MCF 10A (cell line): ENCODE results near the gene TNNC1. TPM values are rescaled to one million over a fixed set of nuclear protein-coding genes. Genes with fewer than 3 reads are reported as not detected.

Experiments used
- BruUV-seq: library from RNA; stranded (reverse); fragments of 400-500 nt; replicated peaks from 2 replicates; lab custom pipeline; 2021; lab: Mats Ljungman, UMichigan
- CTCF ChIA-PET: fragments of 300-600 bp; sonication (Branson Sonifier 250); formaldehyde crosslinking; extraction: SDS; loops from one replicate; lab custom pipeline; 2021; ENCODE audit warnings: antibody characterized with exemption, inconsistent platforms; lab: Yijun Ruan, JAX
- POLR2A ChIA-PET: fragments of 300-600, 350-650 bp; sonication (Branson Sonifier 250); formaldehyde crosslinking; extraction: SDS; loops from one replicate; lab custom pipeline; 2020; ENCODE audit warnings: antibody characterized with exemption, inconsistent platforms; lab: Yijun Ruan, JAX
- DNase-seq: peaks from one replicate; pipeline ENCODE4 v3.0.0-alpha.2; 2018; ENCODE audit not compliant: unreplicated experiment
- H3K27ac Mint-ChIP-seq: one replicate; pipeline ENCODE4 v1.8.0; 2022; ENCODE audit warnings: mild to moderate bottlenecking, low read depth, mixed read lengths; ENCODE audit not compliant: unreplicated experiment
- H3K27me3 Mint-ChIP-seq: one replicate; pipeline ENCODE4 v1.8.0; 2022; ENCODE audit warnings: mixed read lengths; ENCODE audit not compliant: insufficient read depth, unreplicated experiment
- H3K36me3 Mint-ChIP-seq: one replicate; pipeline ENCODE4 v1.8.0; 2022; ENCODE audit warnings: mild to moderate bottlenecking, moderate library complexity, mixed read lengths; ENCODE audit not compliant: insufficient read depth, unreplicated experiment
- H3K4me1 Mint-ChIP-seq: one replicate; pipeline ENCODE4 v1.8.0; 2022; ENCODE audit warnings: mixed read lengths; ENCODE audit not compliant: insufficient read depth, unreplicated experiment
- H3K4me3 Mint-ChIP-seq: one replicate; pipeline ENCODE4 v1.8.0; 2022; ENCODE audit warnings: mild to moderate bottlenecking, moderate library complexity, mixed read lengths; ENCODE audit not compliant: unreplicated experiment
- H3K9me3 Mint-ChIP-seq: one replicate; pipeline ENCODE4 v1.8.0; 2022; ENCODE audit warnings: mixed read lengths; ENCODE audit not compliant: unreplicated experiment
- intact Hi-C: fragments of 100-400 bp; cut with micrococcal nuclease; formaldehyde crosslinking; loops from 2 replicates; pipeline ENCODE4 v1.14.1; 2022
- total RNA-seq: library from RNA; stranded (reverse); gene quantifications from 2 replicates; pipeline ENCODE4 v1.2.3, GENCODE V29; 2022
- TF ChIP-seq, protein P1 (sequence below): fragments of 200-600 bp; IDR thresholded peaks from one replicate; pipeline ENCODE4 v1.8.0; 2022; ENCODE audit warnings: antibody characterized with exemption, mild to moderate bottlenecking; ENCODE audit not compliant: unreplicated experiment

The TNNC1 gene
- total RNA-seq, 1 experiment from 2014 or later, result 0.61 TPM

DNA sequence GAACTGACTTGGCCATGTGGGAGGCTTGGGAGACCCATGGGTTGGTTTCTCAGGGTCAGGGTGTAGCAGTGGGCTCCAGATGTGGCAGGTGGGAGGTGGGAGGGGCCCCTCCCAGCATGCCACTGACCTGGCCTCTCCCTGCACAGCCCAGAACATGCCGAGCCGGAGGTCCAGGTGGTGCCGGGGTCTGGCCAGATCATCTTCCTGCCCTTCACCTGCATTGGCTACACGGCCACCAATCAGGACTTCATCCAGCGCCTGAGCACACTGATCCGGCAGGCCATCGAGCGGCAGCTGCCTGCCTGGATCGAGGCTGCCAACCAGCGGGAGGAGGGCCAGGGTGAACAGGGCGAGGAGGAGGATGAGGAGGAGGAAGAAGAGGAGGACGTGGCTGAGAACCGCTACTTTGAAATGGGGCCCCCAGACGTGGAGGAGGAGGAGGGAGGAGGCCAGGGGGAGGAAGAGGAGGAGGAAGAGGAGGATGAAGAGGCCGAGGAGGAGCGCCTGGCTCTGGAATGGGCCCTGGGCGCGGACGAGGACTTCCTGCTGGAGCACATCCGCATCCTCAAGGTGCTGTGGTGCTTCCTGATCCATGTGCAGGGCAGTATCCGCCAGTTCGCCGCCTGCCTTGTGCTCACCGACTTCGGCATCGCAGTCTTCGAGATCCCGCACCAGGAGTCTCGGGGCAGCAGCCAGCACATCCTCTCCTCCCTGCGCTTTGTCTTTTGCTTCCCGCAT, 33.4 kb upstream of the TNNC1 start:
- CTCF ChIA-PET, result no interaction called here
- TF ChIP-seq, protein P1, sequence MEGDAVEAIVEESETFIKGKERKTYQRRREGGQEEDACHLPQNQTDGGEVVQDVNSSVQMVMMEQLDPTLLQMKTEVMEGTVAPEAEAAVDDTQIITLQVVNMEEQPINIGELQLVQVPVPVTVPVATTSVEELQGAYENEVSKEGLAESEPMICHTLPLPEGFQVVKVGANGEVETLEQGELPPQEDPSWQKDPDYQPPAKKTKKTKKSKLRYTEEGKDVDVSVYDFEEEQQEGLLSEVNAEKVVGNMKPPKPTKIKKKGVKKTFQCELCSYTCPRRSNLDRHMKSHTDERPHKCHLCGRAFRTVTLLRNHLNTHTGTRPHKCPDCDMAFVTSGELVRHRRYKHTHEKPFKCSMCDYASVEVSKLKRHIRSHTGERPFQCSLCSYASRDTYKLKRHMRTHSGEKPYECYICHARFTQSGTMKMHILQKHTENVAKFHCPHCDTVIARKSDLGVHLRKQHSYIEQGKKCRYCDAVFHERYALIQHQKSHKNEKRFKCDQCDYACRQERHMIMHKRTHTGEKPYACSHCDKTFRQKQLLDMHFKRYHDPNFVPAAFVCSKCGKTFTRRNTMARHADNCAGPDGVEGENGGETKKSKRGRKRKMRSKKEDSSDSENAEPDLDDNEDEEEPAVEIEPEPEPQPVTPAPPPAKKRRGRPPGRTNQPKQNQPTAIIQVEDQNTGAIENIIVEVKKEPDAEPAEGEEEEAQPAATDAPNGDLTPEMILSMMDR, result no peak
- POLR2A ChIA-PET, result no interaction called here
- BruUV-seq, result no TSS peak
- DNase-seq, result no peak
- Mint-ChIP-seq H3K9me3 (no peaks in the 10 kb centered on the region), H3K27ac (no peak overlapping the region), H3K4me1 (no peaks in the 10 kb centered on the region), H3K27me3 (no peaks in the 10 kb centered on the region), H3K4me3 (no peak overlapping the region), H3K36me3 (peaks cover 47% of the 10 kb centered on the region)
- intact Hi-C loops, result no loop called here

DNA sequence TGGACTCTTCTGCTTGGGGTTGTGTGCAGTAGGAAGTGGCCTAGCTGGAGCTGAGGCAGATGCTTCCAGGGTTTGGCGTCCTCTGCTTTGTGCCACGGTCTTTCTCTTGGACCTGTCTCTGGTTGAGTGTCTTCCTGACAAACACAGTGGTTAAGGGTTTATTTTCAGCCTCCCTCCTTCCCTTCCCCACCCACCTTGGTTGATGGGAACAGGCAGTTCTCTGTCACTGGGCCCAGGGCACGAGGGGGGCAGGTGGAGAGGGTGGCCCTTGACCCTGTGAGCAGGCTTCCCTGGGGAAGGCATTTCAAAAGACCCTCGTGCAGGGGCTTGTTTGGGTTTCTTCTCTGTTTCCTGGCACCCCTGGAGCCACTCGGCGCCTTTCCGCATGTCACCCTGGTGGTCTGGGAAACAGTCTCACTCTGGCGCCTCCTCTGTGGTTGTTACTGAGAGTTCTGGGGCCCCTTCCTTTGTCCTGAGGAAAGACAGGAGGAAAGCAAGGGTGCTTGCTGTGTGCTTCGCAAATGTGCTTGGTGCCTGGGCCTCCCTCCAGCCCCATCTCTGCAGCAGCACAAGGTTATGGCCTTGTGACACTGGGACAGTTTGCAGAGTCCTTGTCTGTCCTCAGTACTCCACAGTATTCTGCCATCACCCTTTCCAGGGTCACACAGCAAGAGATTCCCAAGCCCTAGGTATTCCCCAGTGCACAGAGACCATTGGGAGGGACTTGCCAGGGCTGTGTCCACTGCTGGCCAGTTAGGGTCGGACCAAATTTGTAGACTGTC, 31.0 kb upstream of the TNNC1 start:
- CTCF ChIA-PET, result interaction anchor here (0.7 to 0.9 kb wide), 2 partner anchors 13 to 253 kb away, joined by 3 to 4 read pairs; no protein-coding TSS in a partner anchor
- DNase-seq, result no peak

DNA sequence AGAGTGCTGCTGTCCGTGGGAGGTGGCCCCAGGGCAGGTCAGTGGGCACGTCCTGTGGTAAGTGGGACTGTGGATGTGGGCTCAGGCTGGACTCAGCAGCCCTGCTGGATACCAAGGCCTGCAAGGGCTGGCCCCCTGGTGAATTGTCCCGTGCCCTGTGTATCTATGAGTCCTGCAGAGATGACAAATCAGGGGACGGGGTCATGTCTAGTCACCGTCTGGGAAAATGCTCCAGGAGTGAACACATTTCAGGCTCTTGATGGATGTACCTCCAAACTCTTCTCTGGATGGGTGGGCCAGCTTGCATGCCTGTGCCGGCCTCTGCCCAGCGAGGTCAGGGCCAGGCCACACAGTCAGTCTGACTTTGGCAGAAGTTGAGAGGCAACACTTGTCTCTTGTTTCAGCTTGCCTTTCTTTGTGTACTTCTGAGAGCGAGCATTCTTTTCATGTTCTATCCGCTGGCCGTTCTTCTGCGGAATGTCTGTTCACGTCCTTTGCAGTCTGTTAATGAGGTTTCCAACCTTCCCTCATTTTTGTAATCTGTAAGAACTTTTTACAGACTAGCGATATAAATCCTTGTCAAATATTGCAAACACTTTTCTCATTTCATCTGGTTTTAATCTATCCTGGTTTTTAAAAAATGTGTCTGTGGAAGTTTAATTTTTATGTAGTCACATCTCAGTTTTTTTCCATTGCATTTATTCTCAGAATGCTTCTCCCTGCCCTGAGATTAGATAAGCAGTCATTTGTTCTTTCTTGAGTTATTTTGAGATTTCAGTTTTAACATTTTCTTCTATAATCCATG, 29.9 kb upstream of the TNNC1 start:
- ChIA-PET CTCF (interaction anchor here (0.9 to 1.2 kb wide), 3 partner anchors 13 to 27 kb away, joined by 3 to 4 read pairs (median 4); no protein-coding TSS in a partner anchor), POLR2A (interaction anchor here (1.1 kb wide), 1 partner anchor 27 kb away, joined by 3 read pairs; no protein-coding TSS in a partner anchor)
- TF ChIP-seq, protein P1, result no peak
- no peak for DNase-seq
- peaks cover 31% of the 10 kb centered on the region for H3K36me3 Mint-ChIP-seq
- no TSS peak for BruUV-seq
- no peak overlapping the region for H3K4me3 Mint-ChIP-seq
- intact Hi-C loops, result no loop called here
- H3K27me3 Mint-ChIP-seq, result no peaks in the 10 kb centered on the region
- no peaks in the 10 kb centered on the region for H3K9me3 Mint-ChIP-seq
- H3K4me1 Mint-ChIP-seq, result no peaks in the 10 kb centered on the region
- H3K27ac Mint-ChIP-seq, result no peak overlapping the region

More for the DNA sequence above, 31.0 kb upstream of the TNNC1 start:
- Mint-ChIP-seq H3K9me3 (no peaks in the 10 kb centered on the region), H3K36me3 (peaks cover 42% of the 10 kb centered on the region), H3K4me1 (no peaks in the 10 kb centered on the region), H3K4me3 (no peak overlapping the region), H3K27me3 (no peaks in the 10 kb centered on the region), H3K27ac (no peak overlapping the region)
- intact Hi-C loops, result no loop called here
- TF ChIP-seq, protein P1, result no peak
- no TSS peak for BruUV-seq
- POLR2A ChIA-PET, result no interaction called here
